ENCODE results near the gene EPHA5. TPM values are rescaled to one million over a fixed set of nuclear protein-coding genes. Genes with fewer than 3 reads are reported as not detected.

The EPHA5 gene
- not detected for total RNA-seq
- long read RNA-seq, result 0 reads

GRCh38 chr4:65670331-65671031 is at the start of gene EPHA5:
TSS of gene EPHA5 (minus strand) at chr4:65670489. CDS start at chr4:65669742, 747 bp downstream.
- no peak for DNase-seq (ENCODE audit: low spot score)

GRCh38 chr4:65719635-65720034 is 49.3 kb upstream of the EPHA5 start:
- DNase-seq (ENCODE audit: low spot score), result no peak

- DNase-seq (ENCODE audit: low spot score), result no peak
These were observed 28.3 kb upstream of the EPHA5 start for GRCh38 chr4:65698631-65699030.

GRCh38 chr4:65696436-65696835 is 26.1 kb upstream of the EPHA5 start:
- no peak for DNase-seq (ENCODE audit: low spot score)

- DNase-seq (ENCODE audit: low spot score), result no peak
These were observed 1.1 kb upstream of the EPHA5 start for GRCh38 chr4:65671372-65671771.

GRCh38 chr4:65670020-65670330 is 314 bp downstream of the EPHA5 start:
- no peak for DNase-seq (ENCODE audit: low spot score)

- DNase-seq (ENCODE audit: low spot score), result no peak
These were observed 924 bp downstream of the EPHA5 start for GRCh38 chr4:65669111-65670019.

- no peak for DNase-seq (ENCODE audit: low spot score)
These were observed 1.8 kb downstream of the EPHA5 start for GRCh38 chr4:65668201-65669089.

- no peak for DNase-seq (ENCODE audit: low spot score)
These were observed 2.7 kb downstream of the EPHA5 start for GRCh38 chr4:65667506-65668041.

GRCh38 chr4:65665771-65666523 is 4.3 kb downstream of the EPHA5 start:
- DNase-seq (ENCODE audit: low spot score), result no peak

GRCh38 chr4:65661471-65661870 is 8.8 kb downstream of the EPHA5 start:
- DNase-seq (ENCODE audit: low spot score), result no peak

GRCh38 chr4:65658117-65658516 is 12.2 kb downstream of the EPHA5 start:
- no peak for DNase-seq (ENCODE audit: low spot score)

- DNase-seq (ENCODE audit: low spot score), result no peak
These were observed 14.3 kb downstream of the EPHA5 start for GRCh38 chr4:65656008-65656407.

- DNase-seq (ENCODE audit: low spot score), result no peak
These were observed 15.3 kb downstream of the EPHA5 start for GRCh38 chr4:65654976-65655375.

GRCh38 chr4:65653740-65654361 is 16.4 kb downstream of the EPHA5 start:
- DNase-seq (ENCODE audit: low spot score), result no peak

GRCh38 chr4:65651751-65652150 is 18.5 kb downstream of the EPHA5 start:
- no peak for DNase-seq (ENCODE audit: low spot score)

GRCh38 chr4:65651031-65651430 is 19.3 kb downstream of the EPHA5 start:
- DNase-seq (ENCODE audit: low spot score), result no peak

GRCh38 chr4:65646136-65646535 is 24.2 kb downstream of the EPHA5 start:
- DNase-seq (ENCODE audit: low spot score), result no peak

GRCh38 chr4:65645185-65645584 is 25.1 kb downstream of the EPHA5 start:
- no peak for DNase-seq (ENCODE audit: low spot score)

Measured in mesenteric fat pad (tissue), 1 donor.